Tongue (tissue), 2 donors: ENCODE data around the gene APPL2. TPM values are rescaled to one million over a fixed set of nuclear protein-coding genes. Genes with fewer than 3 reads are reported as not detected.

ENCODE experiments used
- DNase-seq: peaks from one replicate; pipeline ENCODE4 v3.0.0-alpha.2; 2015
- total RNA-seq: library from RNA; depleted of rRNA; stranded (reverse); fragments of >200 nt; gene quantifications from one replicate; pipeline ENCODE4 v1.2.3, GENCODE V29; 2014

Gene APPL2
- total RNA-seq, 1 donor from 2014 or later, result 29.8 TPM

DNA sequence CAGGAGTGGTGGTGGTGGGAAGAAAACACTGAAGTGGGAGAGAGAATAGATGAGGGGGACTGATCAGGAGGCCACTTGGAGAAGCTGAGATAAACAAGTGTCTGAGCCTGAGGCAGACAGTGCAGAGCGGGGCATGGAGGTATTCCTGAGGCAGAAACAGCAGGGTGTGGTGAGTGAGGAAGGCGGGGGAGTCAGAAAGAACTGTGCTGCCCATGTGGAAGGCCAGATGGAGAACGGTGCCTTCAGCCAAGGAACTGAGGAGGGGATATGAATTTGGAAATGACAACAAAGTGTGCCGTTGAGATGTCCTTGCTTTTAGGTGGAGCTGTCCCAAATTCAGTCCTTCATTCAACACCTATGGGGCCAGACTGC lies 13.7 kb downstream of the APPL2 start:
- DNase-seq, result no peak

DNA sequence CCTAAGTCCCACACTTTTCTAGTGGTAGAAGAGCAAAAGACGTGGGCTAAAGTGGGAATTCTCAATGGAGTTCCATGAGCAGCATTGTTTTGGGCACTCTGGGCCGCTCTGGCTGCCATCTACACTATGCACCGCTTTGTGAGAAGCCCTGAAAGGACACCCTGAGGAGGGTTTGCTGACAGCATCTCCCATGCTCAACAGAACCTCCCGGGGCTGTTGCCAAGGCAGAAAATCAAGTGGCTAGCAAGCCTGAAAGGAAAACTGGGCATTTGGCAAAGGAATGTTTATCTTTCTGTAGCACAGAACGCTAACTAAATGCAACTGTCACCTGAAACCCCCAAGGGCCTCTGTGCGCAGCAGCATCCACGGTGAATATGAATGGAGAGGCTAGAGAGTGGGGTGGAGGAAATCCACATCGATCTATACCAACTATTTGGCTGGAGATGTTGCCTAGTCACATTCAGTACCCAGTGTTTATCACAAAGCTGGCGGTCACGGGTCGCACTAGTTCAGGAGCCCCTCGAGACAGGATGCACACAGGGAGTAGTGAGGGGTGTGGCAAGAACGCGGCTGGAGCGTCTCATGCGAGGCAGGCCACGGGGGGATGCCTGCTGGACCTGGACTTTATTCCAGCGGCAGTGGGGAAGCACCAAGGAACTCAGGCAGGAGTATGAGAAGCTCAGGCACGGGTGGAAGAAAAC lies 14.2 kb downstream of the APPL2 start:
- DNase-seq, result no peak

GRCh38 chr12:105220929-105221290 lies 15.1 kb downstream of the APPL2 start:
- no peak for DNase-seq

- DNase-seq, result no peak
Measured at GRCh38 chr12:105220150-105220928, 15.6 kb downstream of the APPL2 start.

- no peak for DNase-seq
Measured at GRCh38 chr12:105219261-105220028, 16.5 kb downstream of the APPL2 start.

- DNase-seq, result peak; percentile 27
Measured at GRCh38 chr12:105218434-105218833, 17.5 kb downstream of the APPL2 start.

- no peak for DNase-seq
Measured at GRCh38 chr12:105214670-105215375, 21.2 kb downstream of the APPL2 start.

DNA sequence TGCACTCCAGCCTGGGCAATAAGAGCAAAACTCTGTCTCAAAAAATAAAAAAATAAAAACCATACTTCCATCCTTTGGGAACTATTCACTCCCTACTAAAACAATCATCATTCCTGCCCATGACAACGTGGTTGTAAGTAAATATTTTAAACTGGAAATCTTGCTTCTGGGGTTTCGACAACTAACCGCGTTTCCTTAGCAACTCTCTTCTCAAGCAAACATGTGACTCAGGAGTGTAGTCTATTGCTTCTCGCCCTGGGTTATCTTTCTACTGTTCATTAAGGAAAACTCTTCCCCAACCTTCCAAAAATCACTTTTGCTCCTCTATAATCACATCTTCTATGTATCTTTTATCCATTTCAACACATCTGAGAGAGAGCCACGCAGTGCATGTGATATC lies 21.8 kb downstream of the APPL2 start:
- DNase-seq, result no peak

DNA sequence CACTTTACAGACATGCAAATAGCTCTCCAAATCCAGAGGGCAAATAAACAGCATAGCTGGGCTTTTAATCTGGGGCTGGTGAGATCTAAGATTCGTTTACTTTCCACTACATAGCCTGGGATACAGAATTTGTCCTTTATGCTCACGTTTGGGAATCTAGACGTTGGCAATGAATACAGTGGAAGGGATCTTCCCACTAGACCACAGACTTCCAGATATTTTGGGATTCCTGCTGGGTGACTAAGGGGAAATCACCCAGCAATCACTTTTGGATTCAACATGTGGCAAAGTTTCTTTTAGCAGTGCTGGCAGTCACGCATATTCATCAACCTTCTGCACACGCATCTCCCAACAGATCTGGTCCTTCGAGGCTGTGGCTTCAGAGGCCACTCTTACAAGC lies 23.5 kb downstream of the APPL2 start:
- no peak for DNase-seq

GRCh38 chr12:105209091-105209490 lies 26.9 kb downstream of the APPL2 start:
- DNase-seq, result no peak

DNA sequence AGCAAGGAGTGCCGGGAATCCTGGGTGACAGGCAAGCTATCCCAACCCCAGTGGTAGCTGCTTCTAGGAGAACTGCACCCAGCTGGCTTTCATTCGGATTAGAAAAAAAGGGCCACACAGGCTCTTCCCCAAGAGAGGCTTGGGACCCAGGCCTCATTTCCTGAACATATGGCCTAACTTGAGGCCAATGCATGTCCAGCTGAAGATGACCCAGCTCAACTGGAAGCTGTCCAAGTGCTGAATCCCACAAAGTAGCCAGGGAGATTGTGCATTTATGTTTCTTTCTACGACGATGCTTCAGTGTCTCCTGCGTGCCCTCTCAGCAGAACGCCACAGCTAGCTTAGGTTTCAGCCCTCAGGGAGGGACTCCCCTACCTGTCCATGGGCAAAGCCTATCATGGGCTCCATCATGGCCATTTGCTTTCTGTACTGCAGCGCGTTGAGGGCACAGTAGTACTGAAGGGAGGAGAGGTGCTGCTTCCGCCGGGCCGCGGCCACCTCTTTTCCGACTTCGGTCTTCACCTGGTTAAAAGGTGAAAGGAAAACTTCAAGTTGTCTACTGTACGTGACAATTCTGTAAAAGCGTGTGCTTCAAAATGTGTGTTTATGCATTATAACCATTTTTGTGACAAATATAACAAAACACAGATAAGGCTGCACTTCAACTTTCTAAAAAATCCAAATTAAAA lies 29.1 kb downstream of the APPL2 start:
- no peak for DNase-seq

DNA sequence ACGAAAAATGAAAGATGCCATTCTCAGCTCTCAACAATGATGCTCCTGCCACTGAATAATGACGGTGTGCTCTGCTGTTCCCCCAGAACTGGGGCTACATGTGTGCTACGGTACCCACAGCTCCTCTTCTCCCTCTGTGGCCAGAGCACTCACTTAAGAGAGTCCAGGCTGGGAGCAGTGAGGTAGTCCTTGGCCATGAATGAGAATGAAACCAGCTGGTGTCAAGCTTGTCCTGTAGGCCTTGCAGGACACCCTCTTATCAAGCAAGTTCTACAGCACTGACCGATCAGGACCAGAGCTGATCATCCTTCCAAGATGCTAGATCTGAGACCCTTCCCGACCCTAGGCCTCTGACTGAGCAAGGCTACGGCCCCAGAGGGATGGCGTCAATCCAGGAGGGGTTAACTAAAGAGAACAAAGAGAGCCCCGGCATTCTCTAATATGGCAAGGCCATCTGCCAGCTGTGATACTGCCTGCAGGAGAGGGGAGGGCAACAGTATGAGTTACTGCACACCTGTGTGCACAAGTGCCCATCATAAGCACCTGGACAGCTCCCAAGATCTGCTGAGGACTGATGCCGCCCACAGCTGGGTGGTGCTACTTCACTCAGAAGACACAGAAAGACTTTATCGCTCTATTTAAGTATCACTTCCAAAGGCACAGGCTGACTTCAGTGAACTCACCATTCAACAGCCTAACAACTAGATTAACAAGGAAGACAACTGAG lies 30.5 kb downstream of the APPL2 start:
- no peak for DNase-seq

GRCh38 chr12:105204916-105205315 lies 31.1 kb downstream of the APPL2 start:
- no peak for DNase-seq

DNA sequence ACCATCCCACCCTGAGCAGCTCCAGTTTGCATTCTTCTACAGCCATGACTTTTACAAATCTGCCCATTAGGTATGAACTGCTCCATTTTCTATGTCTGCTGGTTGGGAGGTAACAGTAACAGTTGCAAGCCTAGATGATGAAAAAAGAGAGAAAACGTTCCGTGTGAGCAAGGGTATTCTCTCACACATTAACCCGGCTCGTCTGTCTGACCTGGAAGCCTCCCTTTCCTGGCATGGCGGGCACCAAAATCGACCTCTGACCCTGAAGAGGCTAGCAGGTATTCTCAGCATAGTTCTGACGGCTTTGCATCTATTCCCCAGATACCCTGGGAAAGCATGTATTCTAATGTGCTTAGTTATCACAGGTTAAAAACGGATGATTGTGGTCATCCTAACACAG lies 31.8 kb downstream of the APPL2 start:
- DNase-seq, result no peak

DNA sequence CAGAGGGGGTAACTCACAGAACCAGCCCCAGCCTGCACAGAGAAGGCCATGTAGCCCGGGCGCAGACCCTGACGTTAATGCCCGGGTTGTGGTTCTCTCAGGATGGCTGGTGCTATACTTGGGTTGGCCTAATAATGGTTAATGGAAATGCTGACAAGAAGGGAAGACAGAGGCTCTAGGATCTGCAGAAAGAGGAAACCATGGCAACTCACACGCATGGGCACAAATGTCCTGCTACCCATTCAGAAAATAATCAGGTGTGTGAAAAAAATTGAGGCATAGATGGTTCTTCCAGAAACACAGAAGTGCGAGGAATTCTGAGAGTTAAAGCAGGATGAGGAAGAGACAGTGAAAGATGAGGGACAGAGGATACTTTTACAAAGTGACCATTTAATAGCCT lies 33.8 kb downstream of the APPL2 start:
- DNase-seq, result no peak

DNA sequence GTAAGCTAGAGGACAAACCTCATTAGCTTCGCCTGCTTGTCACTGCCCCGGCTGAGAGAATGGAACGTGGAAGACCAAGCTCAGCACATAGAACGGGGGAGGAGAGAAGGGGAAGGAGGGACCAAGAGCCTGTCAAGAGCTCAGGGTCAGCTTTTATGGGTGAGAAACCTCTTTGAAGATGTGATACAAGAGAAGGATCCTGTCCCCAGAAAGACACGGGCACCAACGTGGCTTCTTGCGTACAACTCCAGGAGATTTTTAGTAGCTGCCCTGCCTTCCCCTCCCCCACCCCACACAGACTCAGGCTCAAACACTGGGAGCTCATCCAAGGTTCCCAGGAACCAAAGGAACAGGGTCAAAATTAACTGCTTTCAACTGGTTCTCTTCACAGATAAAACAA lies 34.7 kb downstream of the APPL2 start:
- DNase-seq, result no peak

DNA sequence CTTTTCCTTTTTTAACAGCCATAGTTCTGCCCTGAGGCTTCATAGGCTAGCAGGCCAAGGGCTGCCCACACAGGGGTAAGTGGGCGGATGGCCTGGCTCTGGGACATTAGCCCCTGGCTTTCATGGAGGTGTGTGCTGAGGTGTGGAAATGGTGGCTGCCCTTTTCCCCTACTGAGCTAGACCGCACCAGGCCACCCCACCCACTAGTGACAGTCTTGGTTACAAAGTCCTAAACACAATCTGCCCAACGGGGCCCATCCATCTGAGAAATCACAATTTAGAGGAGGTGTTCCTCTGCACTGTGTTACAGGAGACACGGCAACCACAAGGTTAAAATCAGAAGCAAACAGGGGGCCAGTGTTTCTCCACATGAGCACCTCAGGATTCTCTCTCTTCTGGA lies 35.6 kb downstream of the APPL2 start:
- no peak for DNase-seq

GRCh38 chr12:105198961-105199360 lies 37.0 kb downstream of the APPL2 start:
- DNase-seq, result no peak

GRCh38 chr12:105196090-105196489 lies 39.9 kb downstream of the APPL2 start:
- DNase-seq, result no peak

GRCh38 chr12:105194947-105195346 lies 41.0 kb downstream of the APPL2 start:
- DNase-seq, result no peak

GRCh38 chr12:105192624-105193225 lies 43.2 kb downstream of the APPL2 start:
- no peak for DNase-seq
